GM23338 (cell line): Measurements from ENCODE around the gene EPHB3. TPM values are rescaled to one million over a fixed set of nuclear protein-coding genes. Genes with fewer than 3 reads are reported as not detected.
"Not testable (repeated sequence)": the region's sequence is repeated elsewhere in the genome, so short reads cannot be mapped to it uniquely, and the experiment has no call there.

Experiments used
- ATAC-seq: fragments of 200-7000 bp; cut with Tn5 transposase; 3 replicates; pipeline ENCODE4 v1.9.1; 2020
- DNase-seq: peaks from one replicate; pipeline ENCODE4 v3.0.0-alpha.2; 2015; ENCODE audit warnings: low spot score
- H2AFZ ChIP-seq: fragments of 200-600 bp; sonication (generic); 2 replicates; pipeline ENCODE4 v1.8.0; 2016; ENCODE audit warnings: antibody characterized with exemption, mild to moderate bottlenecking, moderate library complexity
- H3F3A ChIP-seq: fragments of 200-600 bp; sonication (generic); replicated peaks from 2 replicates; pipeline ENCODE4 v1.8.0; 2017; ENCODE audit warnings: antibody characterized with exemption, mixed run types, low read depth
- H3K27ac ChIP-seq: fragments of 200-600 bp; sonication (generic); 2 replicates; pipeline ENCODE4 v1.6.1; 2016; ENCODE audit warnings: low read depth
- H3K27me3 ChIP-seq: fragments of 200-600 bp; sonication (generic); 2 replicates; pipeline ENCODE4 v1.8.0; 2016; ENCODE audit warnings: mild to moderate bottlenecking, mixed run types, moderate library complexity; ENCODE audit not compliant: insufficient read depth
- H3K36me3 ChIP-seq: fragments of 200-600 bp; sonication (generic); 2 replicates; pipeline ENCODE4 v1.8.0; 2016; ENCODE audit warnings: mild to moderate bottlenecking; ENCODE audit not compliant: insufficient read depth
- H3K4me1 ChIP-seq: fragments of 200-600 bp; sonication (generic); 2 replicates; pipeline ENCODE4 v1.8.0; 2016; ENCODE audit warnings: mild to moderate bottlenecking, moderate library complexity; ENCODE audit not compliant: insufficient read depth
- H3K4me2 ChIP-seq: fragments of 200-600 bp; sonication (generic); 2 replicates; pipeline ENCODE4 v1.7.1; 2017; ENCODE audit warnings: mixed run types
- H3K4me3 ChIP-seq: fragments of 200-600 bp; sonication (generic); 2 replicates; pipeline ENCODE4 v1.6.1; 2016; ENCODE audit warnings: mixed run types
- H3K79me2 ChIP-seq: fragments of 200-600 bp; sonication (generic); replicated peaks from 2 replicates; pipeline ENCODE4 v1.8.0; 2017; ENCODE audit warnings: mild to moderate bottlenecking; ENCODE audit not compliant: insufficient read depth
- H3K9me2 ChIP-seq: fragments of 200-600 bp; sonication (generic); 2 replicates; pipeline ENCODE4 v1.8.0; 2017; ENCODE audit not compliant: insufficient read depth
- H4K20me1 ChIP-seq: fragments of 200-600 bp; sonication (generic); replicated peaks from 2 replicates; pipeline ENCODE4 v1.8.0; 2017; ENCODE audit warnings: mild to moderate bottlenecking; ENCODE audit not compliant: insufficient read depth
- H3K27ac Mint-ChIP-seq: 2 replicates; pipeline ENCODE4 v1.8.0; 2020; ENCODE audit warnings: inconsistent platforms, mild to moderate bottlenecking, moderate library complexity, mixed read lengths
- H3K27me3 Mint-ChIP-seq: 3 replicates; pipeline ENCODE4 v1.8.0; 2022; ENCODE audit warnings: low read depth, mild to moderate bottlenecking, moderate library complexity, mixed read lengths, inconsistent platforms; ENCODE audit not compliant: insufficient read depth, poor library complexity
- H3K36me3 Mint-ChIP-seq: 3 replicates; pipeline ENCODE4 v1.8.0; 2021; ENCODE audit warnings: low read depth, mild to moderate bottlenecking, inconsistent platforms, moderate library complexity, mixed read lengths
- H3K4me1 Mint-ChIP-seq: 3 replicates; pipeline ENCODE4 v1.8.0; 2020; ENCODE audit warnings: mild to moderate bottlenecking, inconsistent platforms, mixed read lengths
- H3K4me3 Mint-ChIP-seq: 3 replicates; pipeline ENCODE4 v1.8.0; 2021; ENCODE audit warnings: moderate library complexity, mild to moderate bottlenecking, inconsistent platforms, mixed read lengths
- H3K9me3 Mint-ChIP-seq: 3 replicates; pipeline ENCODE4 v1.8.0; 2020; ENCODE audit warnings: moderate library complexity, mild to moderate bottlenecking, inconsistent platforms, mixed read lengths
- CTCF ChIP-seq, 2 experiments: fragments of 200-600 bp in 1 of 2; sonication (generic) in 1 of 2; conservative IDR thresholded peaks; 2 replicates each; pipeline versions ENCODE4 v1.5.1 to v1.6.1; 2016 to 2017; ENCODE audit warnings: antibody characterized with exemption in 2 of 2, low read depth in 2 of 2, mild to moderate bottlenecking in 2 of 2, moderate library complexity in 1 of 2
- NANOG ChIP-seq: IDR thresholded peaks from 2 replicates; pipeline ENCODE4 v1.6.1; 2016; ENCODE audit warnings: antibody characterized with exemption, borderline replicate concordance
- POLR2AphosphoS5 ChIP-seq: IDR thresholded peaks from 2 replicates; pipeline ENCODE4 v1.6.1; 2016; ENCODE audit warnings: antibody characterized with exemption, low read depth
- ZNF114 ChIP-seq: fragments of 250-450 bp; sonication (Bioruptor Pico); IDR thresholded peaks from 2 replicates; pipeline ENCODE4 v1.5.0; 2020; ENCODE audit warnings: mild to moderate bottlenecking, moderate library complexity
- ZNF462 ChIP-seq: fragments of 250-450 bp; sonication (Bioruptor Pico); IDR thresholded peaks from 2 replicates; pipeline ENCODE4 v1.5.0; 2020; ENCODE audit warnings: mild to moderate bottlenecking, moderate library complexity
- polyA plus RNA-seq: library from polyadenylated mRNA; unstranded; fragments of >200 nt; fragmentation: Nextera tagmentation; extraction: Ambion mirVana; gene quantifications from 2 replicates; pipeline ENCODE4 v1.2.1, GENCODE V29; 2016
- total RNA-seq: library from RNA; depleted of rRNA; stranded (reverse); fragments of >200 nt; shearing (Covaris generic); gene quantifications from 2 replicates; pipeline ENCODE4 v1.2.3, GENCODE V29; 2014

EPHB3 gene
- total and polyA plus RNA-seq, 2 experiments from 2014 or later = 0.57 to 2.0 TPM

- Mint-ChIP-seq H3K36me3 (no peaks in the 10 kb centered on the region), H3K27me3 (peaks cover 11% of the 10 kb centered on the region), H3K9me3 (peaks cover 3% of the 10 kb centered on the region; the same call in 1 of the 3 replicates), H3K27ac (no peak overlapping the region), H3K4me3 (no peak overlapping the region), H3K4me1 (peaks cover 10% of the 10 kb centered on the region)
- Histone ChIP-seq H3K4me2 (no peak overlapping the region), H3K27ac (no peak overlapping the region), H3K27me3 (peaks cover 7% of the 10 kb centered on the region; the same call in 1 of the 2 replicates), H4K20me1 (no peaks in the 10 kb centered on the region), H3K79me2 (no peaks in the 10 kb centered on the region), H3K36me3 (no peaks in the 10 kb centered on the region), H3K9me2 (no peaks in the 10 kb centered on the region), H2AFZ (no peak overlapping the region), H3K4me1 (peaks cover 10% of the 10 kb centered on the region; the same call in 1 of the 2 replicates), H3K4me3 (no peak overlapping the region), H3F3A (no peaks in the 10 kb centered on the region)
- ATAC-seq (no peak), DNase-seq (no peak)
- TF ChIP-seq ZNF462 (CRISPR knock-in tag) (no peak), ZNF114 (CRISPR knock-in tag) (no peak), NANOG (no peak), CTCF (conservative IDR thresholded peaks at IDR 0.05; ENCODE audit: low read depth in 2 of 2) (no peak), POLR2AphosphoS5 (no peak)
Observed at GRCh38 chr3:184616436-184616835, 54.9 kb downstream of the EPHB3 start.

GRCh38 chr3:184617306-184617705 lies 55.7 kb downstream of the EPHB3 start:
- H3K9me3 Mint-ChIP-seq, H3K27ac Mint-ChIP-seq, H3K27ac ChIP-seq, H3K4me2 ChIP-seq, H3K27me3 ChIP-seq, ATAC-seq, H3K36me3 Mint-ChIP-seq, H3K4me1 ChIP-seq, H3K36me3 ChIP-seq, H3K9me2 ChIP-seq, H3F3A ChIP-seq, DNase-seq, H4K20me1 ChIP-seq, H3K4me3 Mint-ChIP-seq, H3K4me3 ChIP-seq, H2AFZ ChIP-seq, H3K79me2 ChIP-seq: not testable (repeated sequence)
- peaks cover 10% of the 10 kb centered on the region for H3K4me1 Mint-ChIP-seq
- H3K27me3 Mint-ChIP-seq = peaks cover 11% of the 10 kb centered on the region
